Hematopoietic multipotent progenitor cell treated with erythropoietin and hydrocortisone succinate and interleukin-3 and kit ligand, for 6 days (in vitro differentiated cells): ENCODE data around the gene HID1.

ENCODE experiments used
- DNase-seq: peaks from one replicate; pipeline ENCODE4 v3.0.0-alpha.2; 2015

HID1 gene

DNA sequence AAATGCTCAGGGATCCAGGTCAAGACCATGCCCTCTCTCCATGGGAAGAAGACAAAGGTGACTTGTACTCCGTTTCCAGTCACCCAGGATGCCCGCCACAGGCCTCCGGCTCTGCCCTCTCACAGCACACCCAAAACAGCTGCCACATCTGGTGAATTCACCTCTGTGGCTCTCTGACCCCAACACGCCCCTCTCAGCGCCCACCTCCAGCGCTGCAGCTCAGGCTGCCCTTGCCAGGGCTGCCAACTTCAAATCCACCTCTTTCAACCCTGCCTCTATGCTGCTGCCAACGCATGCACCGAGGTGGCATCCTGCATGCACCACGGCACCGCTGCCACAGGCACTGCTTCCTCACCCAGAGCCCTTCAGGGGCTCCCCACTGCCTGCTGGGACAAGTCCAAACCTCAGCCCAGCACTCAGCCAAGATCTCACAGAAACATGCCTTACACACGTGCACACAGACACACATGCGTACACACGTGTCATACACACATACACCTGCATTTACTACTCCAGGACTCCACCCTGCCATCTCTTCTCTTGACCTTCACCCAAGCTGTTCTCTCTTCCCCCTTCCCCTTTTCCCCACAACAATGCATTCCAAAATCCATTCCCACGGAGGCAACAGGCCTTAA, 7.5 kb downstream of the HID1 start:
- DNase-seq: no peak

- no peak for DNase-seq
Observed at GRCh38 chr17:74964246-74964761, 8.3 kb downstream of the HID1 start.

DNA sequence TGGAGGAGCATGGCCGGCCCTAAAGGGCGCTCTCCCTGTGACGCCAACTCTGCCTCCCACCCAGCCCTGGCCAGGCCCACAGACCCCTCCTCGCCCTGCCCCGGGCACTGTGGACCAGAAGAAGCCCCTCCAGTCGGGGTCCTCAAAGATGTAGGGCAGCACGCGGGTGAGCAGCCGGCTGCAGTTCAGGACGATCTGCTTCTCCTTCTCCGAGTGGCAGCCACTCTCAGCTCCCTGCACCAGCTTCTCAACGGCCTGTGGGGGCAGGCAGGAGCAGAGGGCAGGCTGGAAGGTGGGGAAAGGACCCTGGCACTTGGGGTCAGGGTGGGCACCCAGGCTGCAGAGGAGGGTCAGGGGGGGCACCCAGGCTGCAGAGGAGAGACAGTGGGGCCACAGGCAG, 8.9 kb downstream of the HID1 start:
- peak; percentile 20 for DNase-seq

DNA sequence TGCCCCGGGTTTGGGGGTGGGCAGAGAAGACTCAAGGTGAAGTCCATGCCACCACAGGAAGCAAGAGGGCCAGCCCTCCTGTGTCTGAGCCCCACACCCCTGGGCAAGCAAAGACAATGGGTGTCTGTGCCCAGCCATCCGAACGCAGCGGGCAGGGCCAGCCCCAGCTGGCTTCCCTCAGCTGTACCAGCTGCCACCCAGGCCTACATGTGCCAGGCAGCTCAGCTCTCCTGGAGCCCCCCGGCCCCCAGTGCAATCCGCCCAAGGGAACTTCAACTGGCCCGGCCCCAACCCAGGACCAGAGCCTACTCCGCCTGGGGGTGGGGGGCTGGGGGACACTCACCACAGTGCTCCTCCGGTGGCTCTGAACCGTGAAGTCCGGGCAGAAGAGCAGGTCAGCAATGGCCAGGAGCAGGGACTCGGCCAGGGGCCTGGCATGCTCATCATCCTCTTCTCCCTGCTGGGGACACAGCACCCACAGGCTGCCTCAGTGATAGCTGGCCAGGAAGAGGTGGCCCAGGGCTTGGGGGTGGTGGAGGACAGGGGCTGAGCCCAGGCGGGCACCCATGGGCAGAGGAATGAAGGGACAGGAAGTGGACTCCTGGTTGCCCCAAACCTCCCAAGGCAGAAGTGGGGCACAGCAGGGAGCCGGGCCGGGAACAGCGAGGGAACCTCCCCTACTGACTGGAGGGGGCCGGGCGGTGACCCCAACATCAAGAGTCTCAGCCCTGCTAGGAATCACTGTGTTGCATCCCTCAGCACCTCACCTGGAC, 9.8 kb downstream of the HID1 start:
- DNase-seq: no peak

- DNase-seq: peak; percentile 92
Observed at GRCh38 chr17:74961657-74962350, 10.8 kb downstream of the HID1 start.

DNA sequence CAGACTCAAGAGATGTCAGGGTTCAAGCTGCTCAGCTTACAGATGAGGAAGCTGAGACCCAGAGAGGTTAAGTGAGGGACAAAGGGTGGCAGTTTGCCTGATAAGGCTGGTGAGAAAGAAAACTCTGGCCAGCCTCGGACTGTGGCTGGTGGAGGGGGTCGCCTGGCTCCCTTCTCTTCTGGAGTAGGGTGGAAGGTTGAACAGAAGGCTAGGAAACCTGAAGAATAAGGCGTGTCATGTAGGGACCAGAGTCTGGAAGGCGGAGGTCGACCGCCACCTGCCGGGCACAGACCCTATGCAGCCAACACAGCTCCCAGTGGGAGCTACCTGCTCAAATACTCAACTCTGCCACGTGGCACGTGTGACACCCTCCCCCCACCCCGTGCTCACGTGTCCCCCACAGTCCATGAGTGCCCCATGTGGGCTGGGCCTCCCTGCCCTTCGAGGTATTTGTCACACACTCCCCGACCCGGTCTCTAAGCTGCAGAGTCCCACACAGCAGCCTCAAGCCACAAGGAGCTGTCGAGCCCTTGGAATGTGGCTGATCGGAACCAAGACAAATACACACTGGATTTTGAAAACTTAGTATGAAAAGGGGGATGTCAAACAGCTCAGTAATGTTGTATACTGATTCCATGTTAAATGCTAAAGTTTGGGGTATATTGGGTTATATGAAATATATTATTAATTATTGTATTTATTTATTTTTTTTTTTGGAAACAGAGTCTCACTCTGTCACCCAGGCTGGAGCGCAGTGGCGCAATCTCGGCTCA, 11.8 kb downstream of the HID1 start:
- DNase-seq: peak; percentile 81

GRCh38 chr17:74959826-74960515, 12.6 kb downstream of the HID1 start:
- no peak for DNase-seq

GRCh38 chr17:74957935-74958740, 14.4 kb downstream of the HID1 start:
- peak; percentile 79 for DNase-seq

- no peak for DNase-seq
Observed at GRCh38 chr17:74956093-74956492, 16.5 kb downstream of the HID1 start.

DNA sequence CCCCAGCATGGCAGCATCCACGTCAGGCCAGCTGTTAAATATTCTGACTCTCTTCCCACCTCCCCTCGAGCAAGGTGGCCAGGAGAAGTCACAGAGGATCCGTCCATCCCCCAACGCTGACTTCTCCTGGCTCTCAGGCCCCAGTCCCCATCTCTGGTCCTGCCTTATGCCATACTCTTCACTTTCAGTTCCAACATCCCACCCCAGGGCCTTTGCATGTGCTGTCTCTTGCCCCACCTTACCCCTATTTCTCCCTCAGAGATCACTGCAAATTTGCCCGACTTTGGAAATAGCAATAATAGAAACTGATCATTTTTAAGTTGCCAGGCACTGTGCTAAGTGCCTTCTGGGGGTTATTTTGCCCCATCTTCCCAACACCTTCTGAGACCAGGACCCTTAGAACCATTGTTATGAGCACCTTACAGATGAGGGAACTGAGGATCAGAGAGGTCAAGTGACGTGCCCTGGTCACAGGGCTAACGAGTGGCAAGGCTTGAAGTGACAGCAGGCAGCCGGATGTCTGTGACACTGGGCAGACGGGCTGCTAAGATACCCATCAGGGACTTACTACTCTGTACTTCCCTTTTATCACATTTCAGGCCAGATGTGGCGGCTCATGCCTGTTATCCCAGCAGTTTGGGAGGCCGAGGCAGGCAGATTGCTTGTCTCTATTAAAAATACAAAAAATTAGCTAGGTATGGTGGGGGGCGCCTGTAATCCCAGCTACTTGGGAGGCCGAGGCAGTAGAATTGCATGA, 17.7 kb downstream of the HID1 start:
- peak; percentile 57 for DNase-seq

DNA sequence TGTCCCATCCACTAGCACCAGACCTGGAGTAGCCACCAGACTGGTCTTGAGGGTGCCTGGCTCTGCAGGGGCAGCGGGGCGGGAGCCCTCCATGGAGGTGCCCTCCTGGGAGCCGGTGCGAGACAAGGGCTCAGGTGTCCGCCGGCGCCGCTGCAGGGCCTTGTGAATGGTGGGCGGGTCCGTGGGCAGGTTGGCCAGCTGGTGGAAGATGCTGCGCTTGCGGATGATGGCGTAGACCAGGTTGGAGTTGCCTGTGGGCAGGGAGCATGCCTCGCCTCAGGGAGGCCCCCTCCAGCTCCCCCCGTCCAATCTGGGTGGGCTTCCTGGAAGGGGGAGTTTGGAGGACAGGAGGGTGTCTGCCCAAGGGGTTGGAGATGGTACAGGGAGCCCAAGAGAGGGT, 18.4 kb downstream of the HID1 start:
- DNase-seq: no peak

DNA sequence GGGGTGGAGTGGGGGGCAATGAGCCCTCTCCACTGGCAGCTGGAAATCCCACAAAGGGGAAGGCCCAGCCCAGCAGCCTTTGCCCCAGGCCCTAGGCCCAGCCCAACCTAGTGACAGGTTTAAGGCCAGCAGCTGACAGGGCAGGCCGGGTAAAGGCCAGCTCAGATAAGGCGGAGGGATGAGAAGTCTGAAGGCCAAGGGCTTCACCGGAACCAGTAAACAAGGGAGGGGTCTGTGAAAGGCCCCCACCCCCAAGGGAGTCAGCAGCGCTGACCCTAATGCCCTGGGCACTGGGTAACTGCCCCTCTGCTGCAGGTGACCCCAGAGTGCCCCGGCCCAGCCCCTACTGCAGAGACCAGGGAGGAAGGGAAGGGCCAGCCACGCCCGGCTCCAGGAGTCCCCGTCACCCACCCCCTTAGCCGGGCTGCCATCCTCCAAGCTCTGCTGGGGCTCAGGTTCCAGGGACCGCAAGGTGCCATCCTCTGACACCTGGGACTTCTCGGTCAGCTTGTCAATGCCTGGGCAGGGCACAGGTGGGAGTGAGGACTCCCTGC, 19.3 kb downstream of the HID1 start:
- DNase-seq: no peak

- DNase-seq: no peak
Observed at GRCh38 chr17:74952431-74953133, 20.0 kb downstream of the HID1 start.

GRCh38 chr17:74951680-74952421, 20.7 kb downstream of the HID1 start:
- no peak for DNase-seq

DNA sequence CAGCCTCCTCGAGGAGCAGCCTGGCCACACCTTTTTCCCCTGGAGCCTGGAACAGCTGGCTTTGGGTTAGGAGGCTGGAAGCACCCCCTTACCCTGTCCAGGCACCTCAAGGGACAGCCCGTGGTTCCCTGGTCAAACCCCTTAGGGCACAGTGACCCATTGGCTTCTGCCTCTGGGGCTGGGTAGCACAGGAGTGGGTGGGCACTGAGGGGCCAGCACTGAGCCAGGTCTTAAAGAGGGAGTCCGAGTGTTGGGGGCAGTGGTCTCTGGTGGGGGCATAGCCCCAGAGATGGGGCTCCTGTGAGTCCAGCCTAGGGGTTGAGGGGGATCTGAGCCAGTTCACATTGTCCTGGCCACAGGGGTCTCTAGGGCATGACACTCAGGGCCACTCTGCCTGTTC, 21.5 kb downstream of the HID1 start:
- DNase-seq: no peak

DNA sequence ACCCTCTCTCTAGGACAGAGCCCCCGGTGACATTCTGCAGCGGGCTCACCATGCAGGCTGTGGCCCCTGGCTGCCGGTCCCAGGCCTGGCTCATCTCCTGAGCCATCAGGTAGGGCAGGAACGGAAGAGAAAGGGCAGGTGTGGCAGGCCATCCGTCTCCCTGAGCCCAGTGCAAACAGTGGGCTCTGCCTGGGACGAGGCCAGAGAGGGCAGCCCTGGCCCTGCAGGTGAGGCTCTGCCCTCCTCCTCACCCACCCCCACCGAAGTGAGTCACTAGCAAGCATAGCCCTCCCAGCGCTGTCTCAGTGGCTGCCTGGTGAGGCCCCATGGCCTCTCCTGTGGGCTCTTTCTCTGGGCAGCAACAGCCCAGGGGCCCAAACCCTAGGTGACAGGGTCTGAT, 22.4 kb downstream of the HID1 start:
- no peak for DNase-seq

- DNase-seq: no peak
Observed at GRCh38 chr17:74949455-74950115, 23.0 kb downstream of the HID1 start.

GRCh38 chr17:74947041-74947754, 25.4 kb downstream of the HID1 start:
- DNase-seq: no peak
